Omental fat pad (tissue), 4 donors: ENCODE results near the gene TUBA3C. TPM values are rescaled to one million over a fixed set of nuclear protein-coding genes. Genes with fewer than 3 reads are reported as not detected.

Source experiments
- ATAC-seq: fragments of 150-250 bp; one replicate; pipeline ENCODE4 v1.9.1; 2016; ENCODE audit warnings: mild to moderate bottlenecking, moderate library complexity; ENCODE audit not compliant: low FRiP score
- DNase-seq: peaks from one replicate; pipeline ENCODE4 v3.0.0-alpha.2; 2019; ENCODE audit warnings: low spot score
- total RNA-seq, 4 donors: library from RNA; depleted of rRNA; stranded (reverse); fragments of >200 nt; gene quantifications; one replicate each; pipeline ENCODE4 v1.1.0, GENCODE V29; 2016
- TF ChIP-seq, protein P1 (sequence below), 3 donors: fragments of 450-650 bp; IDR thresholded peaks; one replicate each; pipeline ENCODE4 v1.5.1; 2016 to 2017; ENCODE audit warnings: antibody characterized with exemption in 3 of 3, mild to moderate bottlenecking in 3 of 3, moderate library complexity in 2 of 3

Gene TUBA3C
- total RNA-seq, 4 donors from 2014 or later = not detected

DNA sequence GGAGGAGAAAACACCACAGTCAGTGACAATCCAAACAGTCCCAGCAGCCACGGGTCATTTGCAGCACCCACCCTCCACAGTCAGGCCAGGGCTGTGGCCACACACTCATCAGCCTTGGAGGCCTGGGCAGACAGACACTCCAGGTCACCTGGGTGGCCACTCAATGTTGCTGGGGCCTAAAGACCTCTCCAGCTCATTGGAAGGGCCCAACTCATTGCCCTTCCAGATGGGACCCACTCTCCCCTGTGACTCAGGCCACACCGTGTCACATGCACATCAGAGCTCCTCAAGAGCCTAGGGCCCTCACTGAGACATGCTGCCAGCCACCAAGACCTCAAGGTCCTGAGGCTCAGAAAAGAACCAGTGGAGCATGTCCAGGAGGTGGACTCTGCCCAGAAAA lies 22.4 kb downstream of the TUBA3C start:
- no peak for ATAC-seq
- DNase-seq = no peak

DNA sequence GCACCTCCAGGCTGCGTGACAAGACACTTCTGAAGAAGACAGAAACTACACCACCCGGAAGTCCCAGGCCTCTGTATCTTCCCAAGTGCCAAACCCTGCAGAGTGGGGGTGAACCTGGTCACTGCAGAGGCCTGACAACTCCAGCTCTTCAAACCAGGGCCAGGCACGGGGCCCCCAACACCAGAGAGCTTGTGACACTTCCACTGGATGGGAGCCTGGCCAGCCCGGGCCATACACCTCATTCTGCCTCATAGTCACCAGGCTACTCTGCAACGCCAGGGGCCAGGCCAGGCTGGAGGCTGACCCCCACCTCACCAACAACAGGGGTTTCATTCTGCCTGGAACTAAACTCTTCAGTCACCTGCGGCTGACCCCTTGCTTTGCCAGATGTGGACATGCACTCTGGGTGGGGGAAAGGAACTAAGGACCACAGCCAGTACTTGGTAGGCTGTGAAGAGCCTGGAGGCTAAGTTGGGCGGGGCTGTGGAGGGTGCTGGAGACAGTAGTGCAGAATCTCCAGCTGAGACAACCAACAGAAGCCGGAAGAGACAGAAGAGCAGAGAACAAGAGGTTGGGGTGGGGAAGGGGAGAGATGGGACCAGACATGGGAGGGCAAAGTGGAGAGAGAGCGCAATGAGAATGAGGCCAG lies 23.0 kb downstream of the TUBA3C start:
- TF ChIP-seq, protein P1, sequence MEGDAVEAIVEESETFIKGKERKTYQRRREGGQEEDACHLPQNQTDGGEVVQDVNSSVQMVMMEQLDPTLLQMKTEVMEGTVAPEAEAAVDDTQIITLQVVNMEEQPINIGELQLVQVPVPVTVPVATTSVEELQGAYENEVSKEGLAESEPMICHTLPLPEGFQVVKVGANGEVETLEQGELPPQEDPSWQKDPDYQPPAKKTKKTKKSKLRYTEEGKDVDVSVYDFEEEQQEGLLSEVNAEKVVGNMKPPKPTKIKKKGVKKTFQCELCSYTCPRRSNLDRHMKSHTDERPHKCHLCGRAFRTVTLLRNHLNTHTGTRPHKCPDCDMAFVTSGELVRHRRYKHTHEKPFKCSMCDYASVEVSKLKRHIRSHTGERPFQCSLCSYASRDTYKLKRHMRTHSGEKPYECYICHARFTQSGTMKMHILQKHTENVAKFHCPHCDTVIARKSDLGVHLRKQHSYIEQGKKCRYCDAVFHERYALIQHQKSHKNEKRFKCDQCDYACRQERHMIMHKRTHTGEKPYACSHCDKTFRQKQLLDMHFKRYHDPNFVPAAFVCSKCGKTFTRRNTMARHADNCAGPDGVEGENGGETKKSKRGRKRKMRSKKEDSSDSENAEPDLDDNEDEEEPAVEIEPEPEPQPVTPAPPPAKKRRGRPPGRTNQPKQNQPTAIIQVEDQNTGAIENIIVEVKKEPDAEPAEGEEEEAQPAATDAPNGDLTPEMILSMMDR (IDR thresholded peaks at IDR 0.05) = no peak
- ATAC-seq = no peak
- DNase-seq = no peak

More for the DNA sequence above, 22.4 kb downstream of the TUBA3C start:
- TF ChIP-seq, protein P1 (IDR thresholded peaks at IDR 0.05) = no peak

DNA sequence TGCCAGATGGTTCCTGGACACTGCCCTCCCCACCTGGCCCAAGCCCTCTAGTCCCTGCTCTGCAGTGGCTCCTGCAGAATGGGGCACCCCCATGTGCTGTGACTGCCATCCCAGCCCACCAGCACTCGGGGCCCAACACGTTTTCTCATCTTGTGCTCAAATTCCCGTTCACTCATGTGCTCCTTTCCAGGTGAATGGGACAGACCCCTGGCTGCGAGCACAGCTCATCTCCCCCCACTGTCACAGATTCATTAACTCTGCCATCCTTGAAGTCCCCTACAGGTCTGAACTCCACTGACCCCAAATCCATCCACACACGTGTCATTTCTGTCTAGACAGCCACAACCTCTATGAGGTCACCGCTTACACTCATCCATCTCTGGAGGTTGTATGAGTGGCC lies 23.6 kb downstream of the TUBA3C start:
- ATAC-seq (no peak), DNase-seq (no peak)
- TF ChIP-seq, protein P1 (IDR thresholded peaks at IDR 0.05) = no peak

DNA sequence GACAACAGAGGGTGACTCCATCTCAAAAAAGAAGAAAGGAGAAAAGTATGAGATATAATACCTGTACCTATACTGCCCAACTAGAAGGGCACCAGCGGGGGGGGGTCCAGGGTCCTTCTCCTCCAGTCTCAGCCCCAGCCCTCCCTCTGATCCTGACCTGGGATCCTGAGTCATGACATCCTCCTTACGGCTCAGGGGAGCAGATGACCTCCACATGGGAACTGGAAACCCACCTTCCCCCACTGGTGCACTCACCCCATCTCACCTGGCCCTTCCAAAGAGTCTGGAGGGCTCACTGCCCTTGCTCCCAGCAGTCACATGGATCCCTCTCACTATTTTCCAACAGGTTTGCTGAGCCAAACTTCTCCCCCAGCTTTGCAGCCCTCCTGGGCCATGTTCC lies 24.2 kb downstream of the TUBA3C start:
- no peak for ATAC-seq
- TF ChIP-seq, protein P1 (IDR thresholded peaks at IDR 0.05) = no peak
- DNase-seq = no peak

DNA sequence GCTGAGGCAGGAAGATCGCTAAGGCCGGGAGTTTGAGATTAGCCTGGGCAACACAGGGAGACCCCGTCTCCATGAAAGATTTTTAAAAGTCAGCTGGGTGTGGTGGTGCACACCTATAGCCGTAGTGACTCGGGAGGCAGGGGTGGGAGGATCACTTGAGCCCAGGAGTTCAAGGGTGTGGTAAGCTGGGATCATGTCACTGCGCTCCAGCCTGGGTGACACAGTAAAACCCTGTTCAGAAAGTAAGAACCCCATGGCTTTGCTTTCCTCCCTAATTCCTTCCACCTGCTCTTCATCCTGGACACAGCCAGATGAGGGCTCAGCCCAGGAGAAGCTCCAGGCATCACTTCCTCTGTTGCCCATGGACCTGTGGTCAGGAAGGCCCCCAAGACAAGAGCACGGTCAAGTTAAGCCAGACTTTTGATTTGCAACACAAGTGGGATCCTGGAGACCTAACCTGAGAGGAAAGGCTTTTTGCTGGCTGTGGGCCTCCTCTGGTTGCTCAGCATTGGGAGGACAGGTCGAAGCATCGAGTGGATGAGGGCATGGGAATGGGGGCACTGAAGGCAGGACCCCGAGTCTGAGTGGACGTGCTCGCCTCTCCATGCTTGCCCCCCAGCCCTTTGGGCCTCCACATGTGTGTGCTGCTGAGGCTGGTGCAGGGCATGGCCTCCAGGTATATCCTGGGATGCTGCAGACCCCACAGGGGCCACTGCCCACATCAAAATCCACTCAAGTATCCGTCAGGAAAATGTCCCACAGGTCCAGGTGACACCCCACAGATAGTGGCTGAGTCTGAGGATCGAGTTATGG lies 25.4 kb downstream of the TUBA3C start:
- DNase-seq = no peak
- TF ChIP-seq, protein P1 (IDR thresholded peaks at IDR 0.05) = no peak
- ATAC-seq = no peak

DNA sequence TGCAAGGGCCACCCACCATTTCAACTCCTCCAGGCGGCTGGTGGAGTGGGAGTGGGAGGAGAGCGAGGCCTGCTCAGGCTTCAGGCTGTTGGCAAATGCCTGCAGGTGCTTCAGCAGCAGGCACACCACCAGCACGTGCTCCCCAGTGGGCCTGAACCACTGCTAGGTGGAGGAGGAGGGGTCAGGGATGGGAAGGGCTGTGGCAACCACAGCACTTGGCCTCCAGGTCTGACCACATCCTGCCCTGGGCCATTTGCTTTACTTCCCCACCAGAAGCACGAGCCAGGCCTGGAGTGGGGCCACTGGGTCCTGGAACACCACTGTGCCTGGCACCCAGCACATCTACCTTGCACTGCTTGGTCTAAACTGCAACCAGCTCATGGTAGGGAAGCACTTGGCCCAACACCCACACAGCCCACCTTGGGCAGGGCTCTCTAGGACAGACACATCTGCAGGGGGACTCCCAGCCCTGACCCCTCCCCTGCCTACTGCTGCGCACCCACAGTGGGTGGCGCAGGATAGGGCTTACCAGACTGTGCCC lies 26.2 kb downstream of the TUBA3C start:
- no peak for DNase-seq
- TF ChIP-seq, protein P1 (IDR thresholded peaks at IDR 0.05) = no peak
- no peak for ATAC-seq
